ENCODE data around the gene BMP15.

DNA sequence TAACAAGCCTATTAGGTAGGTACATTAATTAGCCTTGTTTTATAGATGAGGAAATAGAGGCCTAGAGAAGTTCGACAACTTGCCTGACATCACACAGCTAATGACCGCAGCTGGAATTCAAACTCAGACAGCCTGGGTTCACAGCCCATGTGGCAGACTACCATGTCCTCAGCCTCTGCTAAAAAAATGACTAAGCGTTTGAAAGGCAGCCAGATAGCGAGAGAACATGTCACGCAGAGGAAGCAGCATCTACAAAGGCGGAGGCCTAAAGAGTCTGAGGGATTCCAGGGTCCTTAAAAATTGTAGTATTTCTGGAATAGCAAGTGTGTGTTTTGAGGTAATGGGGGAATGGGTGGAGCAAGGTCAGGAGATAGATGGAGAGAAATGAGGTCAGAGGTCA is 33.2 kb upstream of the BMP15 start:
- TF ChIP-seq, protein P1, sequence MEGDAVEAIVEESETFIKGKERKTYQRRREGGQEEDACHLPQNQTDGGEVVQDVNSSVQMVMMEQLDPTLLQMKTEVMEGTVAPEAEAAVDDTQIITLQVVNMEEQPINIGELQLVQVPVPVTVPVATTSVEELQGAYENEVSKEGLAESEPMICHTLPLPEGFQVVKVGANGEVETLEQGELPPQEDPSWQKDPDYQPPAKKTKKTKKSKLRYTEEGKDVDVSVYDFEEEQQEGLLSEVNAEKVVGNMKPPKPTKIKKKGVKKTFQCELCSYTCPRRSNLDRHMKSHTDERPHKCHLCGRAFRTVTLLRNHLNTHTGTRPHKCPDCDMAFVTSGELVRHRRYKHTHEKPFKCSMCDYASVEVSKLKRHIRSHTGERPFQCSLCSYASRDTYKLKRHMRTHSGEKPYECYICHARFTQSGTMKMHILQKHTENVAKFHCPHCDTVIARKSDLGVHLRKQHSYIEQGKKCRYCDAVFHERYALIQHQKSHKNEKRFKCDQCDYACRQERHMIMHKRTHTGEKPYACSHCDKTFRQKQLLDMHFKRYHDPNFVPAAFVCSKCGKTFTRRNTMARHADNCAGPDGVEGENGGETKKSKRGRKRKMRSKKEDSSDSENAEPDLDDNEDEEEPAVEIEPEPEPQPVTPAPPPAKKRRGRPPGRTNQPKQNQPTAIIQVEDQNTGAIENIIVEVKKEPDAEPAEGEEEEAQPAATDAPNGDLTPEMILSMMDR (IDR thresholded peaks at IDR 0.05), result no peak
- no peak for TF ChIP-seq EP300 (IDR thresholded peaks at IDR 0.05)

Data from esophagus muscularis mucosa (tissue), 3 donors.